Activated naive CD4-positive, alpha-beta T cell (primary cell): Measurements from ENCODE around the gene SLFN14.
"Not testable (repeated sequence)": the region's sequence is repeated elsewhere in the genome, so short reads cannot be mapped to it uniquely, and the experiment has no call there.

Experiments
- DNase-seq, 4 experiments: peaks; one replicate each; lab custom pipeline; 2025; lab: John Stamatoyannopoulos, UW

Gene SLFN14

DNA sequence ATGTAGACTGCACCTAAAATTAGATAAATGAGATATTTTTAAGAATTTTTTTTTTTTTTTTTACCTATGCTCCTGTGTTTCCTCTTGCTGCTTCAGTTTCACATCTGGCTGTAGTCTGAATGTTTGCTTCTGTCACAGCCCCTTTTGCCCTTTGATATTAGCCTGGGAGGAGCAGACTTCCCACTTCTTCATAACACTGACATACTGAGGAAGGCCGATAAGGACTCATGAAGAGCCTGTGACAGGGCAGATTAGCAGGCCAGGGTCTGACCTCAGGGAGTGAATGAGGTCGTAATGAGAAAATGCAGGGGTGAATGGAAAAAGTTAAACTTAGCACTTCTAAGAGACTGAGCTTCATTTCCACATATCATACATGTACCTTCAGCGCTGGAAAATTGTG lies at the start of gene SLFN14:
SLFN14 (minus strand) TSS at position 117 of the 400 bp plus-strand sequence. CDS start 2,757 bp downstream, outside the sequence.
- no peak for DNase-seq

DNA sequence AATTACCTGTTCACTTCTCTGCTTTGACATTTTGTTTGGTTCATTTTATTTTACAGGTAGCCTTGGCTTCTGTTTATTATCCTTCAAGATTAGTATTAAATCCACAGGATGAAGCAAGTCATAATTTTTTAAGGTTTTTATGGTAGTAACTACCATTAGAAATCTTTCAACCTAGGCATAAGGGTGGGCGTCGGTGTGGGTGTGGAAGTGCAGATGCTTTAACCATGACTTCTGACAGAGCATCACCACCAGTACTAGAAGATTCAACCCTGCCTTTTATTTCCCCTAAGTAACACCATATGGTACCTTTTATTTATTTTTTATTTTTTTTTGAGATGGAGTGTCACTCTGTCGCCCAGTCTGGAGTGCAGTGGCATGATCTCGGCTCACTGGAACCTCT lies 49.2 kb upstream of the SLFN14 start:
- DNase-seq: no peak

DNA sequence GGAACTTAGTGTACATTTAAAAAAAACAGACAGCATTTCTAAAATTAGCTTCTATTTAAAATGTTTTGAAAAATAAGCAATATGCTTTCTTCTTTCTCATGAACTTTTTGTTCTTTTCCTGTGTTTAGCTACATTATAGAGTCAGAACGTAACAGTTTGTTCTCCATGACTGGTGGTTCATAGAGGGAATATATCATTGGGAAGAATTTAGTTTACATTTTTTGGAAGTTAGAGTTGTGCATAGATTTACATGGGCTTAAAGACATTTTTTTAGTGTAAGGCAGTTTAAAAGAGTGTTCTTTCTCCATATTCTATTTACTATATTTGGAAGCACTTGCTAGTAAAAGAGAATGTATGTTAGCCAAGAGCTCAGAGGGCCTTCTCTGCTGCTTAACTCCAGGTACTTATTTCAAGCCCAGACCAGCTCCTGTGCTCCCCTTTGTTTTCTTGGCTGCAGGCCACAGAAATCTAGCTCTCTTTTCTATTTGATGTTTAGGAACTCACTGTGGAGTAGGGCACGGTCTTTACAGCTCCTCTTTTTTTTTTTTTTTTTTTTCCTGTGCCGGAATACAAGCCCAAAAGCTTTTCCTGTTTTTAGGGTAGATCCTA lies 46.7 kb upstream of the SLFN14 start:
- no peak for DNase-seq

DNA sequence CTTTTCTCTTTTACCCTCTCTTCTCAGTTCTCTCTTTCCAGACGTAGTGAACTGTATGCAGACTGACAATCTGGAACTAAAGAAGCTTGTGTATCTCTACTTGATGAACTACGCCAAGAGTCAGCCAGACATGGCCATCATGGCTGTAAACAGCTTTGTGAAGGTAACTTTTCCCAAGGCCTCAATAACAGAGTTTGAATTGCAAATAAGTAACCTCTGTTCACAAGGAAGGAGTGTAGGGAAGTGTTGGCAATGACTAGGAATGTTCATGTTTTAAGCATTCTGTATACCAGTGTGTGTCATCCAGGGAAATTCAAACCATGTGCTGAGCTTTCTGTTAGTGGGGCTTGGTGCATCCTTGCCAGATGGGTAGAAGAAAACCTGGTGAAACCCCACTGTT lies 45.1 kb upstream of the SLFN14 start:
- DNase-seq: no peak

DNA sequence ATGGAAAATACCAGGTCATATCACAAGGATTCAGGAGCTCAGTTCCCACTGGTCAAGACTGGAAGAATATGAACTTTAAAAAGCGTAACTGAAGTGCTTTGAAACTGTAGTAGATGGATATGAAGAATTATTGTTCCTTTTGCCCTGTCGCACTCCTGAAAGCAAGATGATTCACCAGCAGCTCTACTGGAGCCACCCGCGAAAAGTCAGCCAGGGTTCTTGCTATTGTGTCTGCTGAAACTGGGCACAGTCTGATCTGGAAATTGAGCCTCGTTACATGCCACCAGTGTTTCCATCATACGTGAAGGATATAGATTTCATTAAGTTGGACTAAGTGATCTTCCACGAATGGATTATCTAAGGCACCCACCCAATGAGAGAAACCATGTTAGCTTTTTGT lies 43.1 kb upstream of the SLFN14 start:
- DNase-seq: no peak

DNA sequence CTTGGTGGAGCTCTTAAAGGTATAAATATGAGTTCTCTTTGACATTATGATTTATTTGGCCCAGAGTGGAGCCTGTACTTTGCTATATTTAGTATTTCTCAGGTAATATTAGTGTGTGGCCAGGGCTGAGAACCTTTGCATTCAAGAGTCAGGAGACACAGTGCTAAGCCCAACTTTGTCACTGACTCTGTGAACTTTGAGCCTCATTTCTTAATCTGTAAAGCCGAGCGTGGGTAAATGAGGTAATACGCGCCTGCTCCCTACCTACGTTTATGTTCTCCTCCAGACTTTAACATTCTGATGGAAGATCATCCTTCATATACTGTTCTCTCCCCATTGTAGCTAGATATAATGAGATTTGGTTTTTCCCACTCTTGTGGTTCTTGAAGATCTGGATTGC lies 37.0 kb upstream of the SLFN14 start:
- no peak for DNase-seq

DNA sequence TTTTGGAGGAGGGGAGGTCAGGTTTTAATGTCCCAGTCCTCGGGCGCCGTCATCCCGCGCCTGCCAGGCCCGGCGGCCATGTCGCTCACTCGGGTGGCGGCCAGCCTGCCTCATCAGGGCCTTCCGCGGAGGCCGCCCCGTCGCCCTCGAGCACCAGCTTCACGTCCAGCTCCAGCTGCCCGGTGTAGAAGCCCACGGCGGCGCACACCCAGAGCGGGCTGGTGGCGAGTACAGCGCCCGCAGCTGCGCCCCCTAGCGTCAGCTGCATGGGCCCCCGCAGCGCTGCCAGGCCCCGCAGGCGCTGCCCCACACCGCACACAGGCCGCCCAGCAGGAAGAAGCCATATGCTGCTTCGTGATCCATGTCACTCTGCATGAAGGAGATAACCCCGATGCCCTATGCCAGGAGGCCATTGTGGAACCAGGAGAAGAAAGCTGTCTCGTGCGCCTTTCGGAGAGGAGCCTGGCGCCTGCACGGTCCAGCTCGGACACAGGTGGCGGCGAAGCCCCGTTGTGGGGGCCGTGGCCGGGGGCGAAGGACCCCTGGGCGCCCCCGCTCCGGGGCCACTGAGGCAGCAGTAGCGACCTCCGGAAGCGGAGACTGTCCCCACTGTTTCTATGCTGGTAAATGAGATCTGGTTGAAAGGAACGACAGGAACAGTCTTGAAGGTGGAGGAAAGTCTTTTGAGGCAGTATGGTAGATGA lies 36.1 kb upstream of the SLFN14 start:
- DNase-seq: no peak

DNA sequence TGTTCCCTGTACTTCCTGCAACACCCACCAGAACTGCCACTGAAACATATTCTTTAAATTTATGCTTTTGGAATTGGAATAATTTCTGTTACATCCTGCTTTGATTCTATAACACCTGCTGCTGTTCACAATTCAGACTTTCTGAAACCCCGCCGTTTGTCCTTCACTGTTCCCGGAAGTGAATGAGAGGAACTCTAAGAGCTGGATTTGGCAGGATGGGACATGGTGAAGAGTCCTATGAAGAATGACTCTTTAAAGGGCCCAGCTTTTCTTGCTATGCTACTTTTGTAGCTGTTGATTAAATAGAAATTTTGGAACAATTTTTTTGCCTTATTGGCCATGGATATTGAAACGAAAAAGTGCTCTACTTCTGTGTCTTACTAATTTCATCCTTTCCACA lies 35.5 kb upstream of the SLFN14 start:
- DNase-seq: no peak

DNA sequence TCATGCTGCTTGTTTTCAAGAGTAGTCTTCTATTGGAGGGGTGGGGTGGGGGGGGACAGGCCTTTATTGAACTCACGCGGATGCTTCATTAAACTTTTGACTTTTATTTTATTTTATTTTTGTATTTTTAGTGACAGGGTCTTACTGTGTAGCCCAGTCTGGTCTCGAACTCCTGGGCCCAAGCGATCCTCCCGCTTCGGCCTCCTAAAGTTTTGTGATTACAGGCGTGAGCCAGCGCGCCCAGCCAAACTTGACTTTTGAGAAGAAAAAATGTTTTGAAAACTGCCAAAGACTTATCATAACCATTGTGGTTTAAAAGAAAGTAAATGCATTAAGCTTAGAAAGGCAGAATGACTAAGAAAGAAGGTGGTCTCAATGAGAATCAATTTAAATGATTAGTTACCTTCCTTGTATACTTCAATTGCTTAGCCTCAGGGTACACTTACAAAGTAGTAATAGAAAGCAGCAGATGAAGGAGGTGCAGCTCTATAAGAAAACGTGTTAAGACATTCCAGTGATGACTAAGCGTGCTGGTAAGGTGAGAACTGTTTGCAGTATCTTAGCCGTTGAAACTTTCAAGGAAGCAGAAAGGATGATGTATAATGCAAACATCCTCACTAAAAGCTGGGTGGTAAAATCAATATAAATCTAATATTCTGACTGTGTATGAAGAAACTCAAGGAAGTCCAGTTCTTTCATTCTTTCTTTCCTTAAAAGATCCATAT lies 27.7 kb upstream of the SLFN14 start:
- DNase-seq: no peak

DNA sequence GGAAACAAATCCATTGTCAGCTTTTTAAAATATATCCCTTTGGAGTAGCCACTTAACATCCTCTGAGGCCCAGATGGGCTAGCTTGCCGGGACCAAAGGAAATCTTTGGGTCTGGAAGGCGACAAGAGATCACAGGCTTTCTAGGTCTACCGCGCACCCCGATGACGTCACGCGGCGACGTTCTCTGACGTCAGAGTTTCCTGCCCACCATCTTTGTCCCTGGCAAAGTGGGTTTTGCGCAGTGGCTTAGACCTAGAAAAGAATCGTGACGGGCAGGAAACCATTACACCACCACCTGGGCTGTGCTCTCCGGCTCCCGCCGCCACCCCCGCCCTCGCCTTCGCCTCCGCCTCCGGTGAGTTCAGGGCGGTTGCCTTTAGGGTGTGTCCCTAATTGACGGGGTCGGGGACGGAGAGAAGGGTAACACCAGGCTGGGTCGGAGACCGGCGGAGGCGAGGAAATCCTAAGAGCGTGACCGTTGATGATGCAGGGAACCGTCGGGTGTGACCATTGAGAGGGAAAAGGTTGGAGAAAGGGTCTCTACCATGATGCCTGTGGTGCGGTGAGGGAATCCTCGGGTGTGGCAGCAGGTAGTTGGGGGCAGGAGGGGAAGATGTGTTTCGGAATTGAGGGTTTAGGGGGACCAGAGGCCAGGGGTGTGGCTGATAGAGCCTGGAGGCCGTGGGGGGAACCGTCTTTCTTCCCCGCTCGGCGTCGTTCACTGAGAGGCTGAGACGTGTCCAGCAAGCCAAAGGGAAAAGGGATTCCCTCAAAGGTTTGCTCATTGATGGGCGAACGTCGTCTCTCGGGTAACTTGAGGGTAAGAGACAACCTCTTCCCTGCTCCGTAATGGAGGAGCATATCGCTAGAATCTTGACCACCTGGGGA lies 26.7 kb upstream of the SLFN14 start, which contains the start of gene AP2B1:
AP2B1 (plus strand) TSS at position 249 of the 888 bp plus-strand sequence. CDS start 6,709 bp downstream, outside the sequence.
- DNase-seq: peak; percentile 93 to 97 (median 96)

DNA sequence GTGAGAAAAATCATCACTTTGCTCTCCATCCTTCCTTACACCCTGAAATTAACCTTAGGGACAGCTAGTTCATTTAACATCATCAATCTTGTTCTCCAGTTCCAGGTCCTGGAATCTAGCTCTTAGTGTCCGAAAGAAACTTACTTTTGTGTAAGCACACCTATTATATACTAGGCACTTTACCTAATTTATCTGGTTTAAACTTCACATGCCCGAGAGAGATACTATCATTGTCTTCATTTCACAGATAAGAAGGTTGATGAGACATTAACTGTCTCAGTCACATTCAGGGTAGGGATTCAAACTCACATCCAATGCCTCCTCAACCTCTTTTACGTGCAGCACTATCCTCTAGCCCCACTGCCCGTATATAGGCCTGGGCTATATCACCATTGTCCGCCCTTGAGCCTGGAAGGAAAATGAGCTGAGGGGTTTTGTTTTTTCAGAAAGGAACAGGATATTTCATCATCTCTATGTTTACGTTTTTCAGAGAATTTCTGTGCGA lies 26.0 kb upstream of the SLFN14 start:
- DNase-seq: no peak

DNA sequence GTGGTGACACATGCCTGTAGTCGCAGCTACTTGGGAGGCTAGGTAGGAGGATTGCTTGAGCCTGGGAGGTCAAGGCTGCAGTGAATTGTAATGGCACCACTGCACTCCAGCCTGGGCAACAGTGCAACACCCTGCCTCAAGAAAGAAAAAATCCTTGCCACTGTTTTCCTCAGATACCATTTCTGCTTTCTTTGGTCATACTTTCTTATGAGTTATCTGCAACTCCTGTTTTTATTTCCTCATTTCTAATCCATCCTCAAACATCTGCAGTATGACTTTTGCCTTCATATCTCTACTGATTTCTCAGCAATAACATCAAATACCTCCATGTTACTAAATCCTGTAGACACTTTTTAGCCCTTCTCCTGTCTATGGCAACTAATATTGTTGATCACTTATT lies 23.4 kb upstream of the SLFN14 start:
- DNase-seq: no peak

DNA sequence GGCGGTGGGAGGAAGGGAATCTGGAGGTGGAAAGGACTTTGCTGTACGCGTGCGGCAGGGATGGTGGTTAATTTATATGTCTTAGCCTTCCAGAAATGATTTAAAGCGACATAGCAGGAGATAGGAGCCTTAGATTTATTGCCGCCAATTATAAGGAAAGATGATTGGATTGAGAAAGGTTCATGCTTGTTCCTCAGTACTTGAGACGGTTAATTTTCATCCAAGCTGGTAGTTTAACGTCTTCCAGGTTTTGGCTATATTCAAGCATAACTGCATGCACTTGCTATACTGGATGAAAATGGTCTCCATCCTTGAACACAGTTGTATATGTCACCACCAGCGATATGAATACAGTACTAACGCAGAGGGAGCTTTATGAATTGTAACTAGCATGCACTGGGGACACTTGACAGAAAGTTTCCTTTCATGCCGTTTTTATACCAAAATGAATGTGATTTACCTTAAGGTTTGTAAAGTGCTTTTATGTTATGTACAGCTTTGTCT lies 18.4 kb upstream of the SLFN14 start:
- no peak for DNase-seq

DNA sequence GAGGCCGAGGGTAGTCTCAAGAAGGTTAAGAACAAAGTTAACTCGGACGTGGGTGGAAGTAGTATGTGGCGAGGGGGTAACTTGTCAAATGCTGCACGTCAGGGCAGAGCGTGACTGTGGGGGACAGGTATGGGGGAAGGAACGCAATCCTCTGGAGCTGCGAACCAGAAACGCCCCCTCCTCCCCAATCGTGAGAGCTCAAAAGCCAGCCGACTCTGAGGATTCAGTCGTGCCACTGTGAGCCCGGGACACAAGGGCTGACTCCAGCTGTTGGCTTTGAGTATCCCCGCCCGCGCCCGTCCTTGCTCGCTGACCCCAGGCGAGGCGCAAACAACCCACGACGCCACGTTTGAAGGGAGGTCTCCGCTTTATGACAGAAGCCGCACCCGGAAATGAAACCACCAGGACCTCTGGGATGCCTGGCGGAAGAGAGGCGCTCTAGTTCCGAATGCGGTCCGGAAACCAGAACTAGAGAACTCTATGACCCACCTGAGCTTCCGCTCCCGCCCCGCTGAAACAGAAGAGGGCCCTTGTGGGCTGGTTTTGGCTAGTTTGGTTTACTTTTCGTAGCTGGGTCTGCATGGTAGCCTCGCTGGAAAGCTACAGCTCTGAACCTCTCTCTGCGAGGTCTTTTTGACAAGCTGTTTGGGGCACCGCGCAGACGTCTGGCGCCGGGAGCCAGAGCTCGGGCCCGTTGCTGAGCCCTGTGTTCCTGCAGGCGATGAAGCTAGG lies 17.7 kb upstream of the SLFN14 start, which contains the start of gene PEX12:
PEX12 (minus strand) TSS at position 375 of the 732 bp plus-strand sequence. CDS start 550 bp downstream, outside the sequence.
- DNase-seq: peak; percentile 59 to 85 (median 70)

DNA sequence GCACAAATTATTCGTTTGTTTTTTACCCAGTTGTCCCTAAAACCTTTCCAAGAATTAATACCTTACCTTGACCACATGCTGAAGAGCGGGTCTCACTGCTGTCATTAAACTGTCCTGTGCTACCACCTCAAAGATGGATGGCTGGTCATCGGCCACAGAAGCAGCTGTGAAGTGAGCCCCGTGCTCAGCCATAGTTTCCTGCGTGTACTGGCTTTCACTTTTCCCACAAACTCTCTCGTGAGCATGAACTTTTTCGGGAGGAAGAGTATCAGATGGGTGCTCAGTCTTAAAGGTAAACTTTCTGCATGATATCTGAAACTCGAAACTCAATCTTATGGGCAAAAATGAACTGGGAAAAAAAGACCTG lies 17.2 kb upstream of the SLFN14 start:
- no peak for DNase-seq

DNA sequence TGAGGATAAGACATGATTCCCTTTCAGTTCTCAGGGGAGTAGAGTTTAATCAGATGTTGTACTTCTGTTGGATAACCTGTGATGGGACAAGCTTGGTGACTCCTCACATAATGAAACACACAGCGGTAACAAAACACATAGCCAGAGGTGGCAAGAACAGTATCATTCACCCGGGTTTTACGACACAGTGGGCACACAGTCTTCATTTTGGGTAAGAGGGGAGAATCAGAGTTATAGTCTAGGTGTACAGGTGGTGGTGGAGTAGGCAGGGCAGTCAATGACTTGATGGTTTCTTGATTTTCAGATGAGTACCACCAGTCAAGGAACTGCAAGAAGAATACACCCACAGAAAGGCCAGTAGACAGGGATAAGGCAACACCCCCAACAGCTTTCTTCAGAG lies 15.1 kb upstream of the SLFN14 start:
- DNase-seq: no peak

DNA sequence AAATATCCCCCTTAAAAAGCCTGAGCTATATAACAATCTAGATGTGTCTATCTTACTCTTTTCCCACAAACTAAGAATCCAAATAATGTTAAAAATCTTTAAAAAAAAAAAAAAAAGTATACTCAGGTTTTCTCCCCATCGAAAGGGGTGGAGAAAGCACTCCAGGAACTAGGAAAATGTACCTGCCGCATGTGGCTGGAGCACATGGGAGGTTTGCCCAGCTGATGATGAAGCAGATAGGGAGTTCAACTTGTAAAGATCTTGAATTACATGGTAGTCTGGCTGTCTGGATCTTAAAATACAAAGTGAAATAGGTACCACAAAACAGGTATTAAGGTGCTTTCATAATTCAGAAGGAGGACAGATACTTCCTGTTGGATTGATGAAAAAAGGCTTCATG lies 8.8 kb upstream of the SLFN14 start:
- no peak for DNase-seq

DNA sequence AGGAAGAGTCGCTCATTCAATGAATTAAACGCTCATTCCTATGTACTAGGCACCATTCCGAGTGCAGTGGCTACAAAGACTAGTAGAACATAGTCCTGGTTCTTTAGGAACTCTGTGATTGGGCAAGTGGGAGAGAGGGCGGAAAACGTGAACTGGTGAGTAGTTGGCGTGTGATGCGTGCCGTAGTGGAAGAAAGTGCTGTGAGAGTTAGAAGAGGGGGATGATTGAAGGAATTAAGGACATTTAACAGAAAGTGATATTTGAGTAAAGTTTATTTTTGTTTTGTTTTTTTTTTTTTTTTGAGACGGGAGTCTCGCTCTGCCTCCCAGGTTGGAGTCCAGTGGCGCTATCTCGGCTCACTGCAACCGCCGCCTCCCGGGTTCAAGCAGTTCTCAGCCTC lies 7.9 kb upstream of the SLFN14 start:
- DNase-seq: peak in 1 of 4 experiments; percentile 6

DNA sequence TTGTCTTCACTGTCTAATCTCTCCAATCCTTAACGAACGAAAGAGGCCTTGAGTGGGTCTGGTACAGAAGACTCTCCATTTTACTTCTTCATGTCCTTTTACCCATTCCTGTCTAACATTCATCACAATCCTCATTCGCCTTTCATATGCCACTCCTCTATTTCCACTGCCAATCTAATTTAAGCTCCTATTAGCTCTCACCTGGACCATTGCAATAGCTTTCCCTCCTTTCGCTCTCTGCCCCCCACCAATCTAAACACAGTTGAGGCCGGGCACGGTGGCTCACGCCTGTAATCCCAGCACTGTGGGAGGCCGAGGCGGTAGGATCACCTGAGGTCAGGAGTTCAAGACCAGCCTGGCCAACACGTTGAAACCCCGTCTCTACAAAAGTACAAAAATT lies 6.3 kb upstream of the SLFN14 start:
- no peak for DNase-seq

DNA sequence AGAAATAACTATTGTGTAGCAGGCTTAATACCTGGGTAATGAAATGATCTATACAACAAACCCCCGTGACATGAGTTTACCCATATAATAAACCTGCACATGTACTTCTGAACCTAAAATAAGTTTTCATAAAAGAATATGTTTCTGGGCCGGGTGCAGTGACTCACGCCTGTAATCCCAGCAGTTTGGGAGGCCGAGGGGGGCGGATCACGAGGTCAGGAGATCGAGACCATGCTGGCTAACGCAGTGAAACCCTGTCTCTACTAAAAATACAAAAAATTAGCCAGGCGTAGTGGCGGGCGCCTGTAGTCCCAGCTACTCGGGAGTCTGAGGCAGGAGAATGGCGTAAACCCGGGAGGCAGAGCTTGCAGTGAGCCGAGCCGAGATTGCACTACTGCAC lies 2.6 kb upstream of the SLFN14 start:
- not testable (repeated sequence) for DNase-seq
